Ishikawa (cell line): Measurements from ENCODE around the gene RAI14.

Experiments
- CEBPB ChIP-seq: IDR thresholded peaks from 2 replicates; pipeline ENCODE4 v1.6.1; 2012
- CREB1 ChIP-seq: IDR thresholded peaks from 2 replicates; pipeline ENCODE4 v1.6.1; 2012; ENCODE audit warnings: low read depth
- EGR1 ChIP-seq: IDR thresholded peaks from 2 replicates; pipeline ENCODE4 v1.6.1; 2012
- EP300 ChIP-seq: IDR thresholded peaks from 2 replicates; pipeline ENCODE4 v1.6.1; 2012; ENCODE audit warnings: borderline replicate concordance
- FOXM1 ChIP-seq: IDR thresholded peaks from 2 replicates; pipeline ENCODE4 v1.6.1; 2012; ENCODE audit warnings: low read depth, borderline replicate concordance
- MAX ChIP-seq: IDR thresholded peaks from 2 replicates; pipeline ENCODE4 v1.6.1; 2012
- NFIC ChIP-seq: IDR thresholded peaks from 2 replicates; pipeline ENCODE4 v1.6.1; 2012
- RAD21 ChIP-seq: IDR thresholded peaks from 2 replicates; pipeline ENCODE4 v1.6.1; 2012; ENCODE audit warnings: low read depth
- REST ChIP-seq: IDR thresholded peaks from 2 replicates; pipeline ENCODE4 v1.6.1; 2012; ENCODE audit warnings: low read depth, mild to moderate bottlenecking
- TAF1 ChIP-seq: IDR thresholded peaks from 2 replicates; pipeline ENCODE4 v1.6.1; 2012; ENCODE audit warnings: low read depth, mild to moderate bottlenecking
- YY1 ChIP-seq: IDR thresholded peaks from 2 replicates; pipeline ENCODE4 v1.6.1; 2012; ENCODE audit warnings: low read depth
- ZBTB7A ChIP-seq: IDR thresholded peaks from 2 replicates; pipeline ENCODE4 v1.6.1; 2012; ENCODE audit warnings: low read depth
- TF ChIP-seq, protein P1 (sequence below): IDR thresholded peaks from 2 replicates; pipeline ENCODE4 v1.6.1; 2012

GRCh38 chr5:34770486-34770885 lies 114.4 kb downstream of the RAI14 start:
- TF ChIP-seq EP300: no peak
- no peak for TF ChIP-seq REST
- TF ChIP-seq MAX: no peak
- no peak for TF ChIP-seq CREB1
- no peak for TF ChIP-seq NFIC
- no peak for TF ChIP-seq YY1
- no peak for TF ChIP-seq CEBPB
- TF ChIP-seq, protein P1, sequence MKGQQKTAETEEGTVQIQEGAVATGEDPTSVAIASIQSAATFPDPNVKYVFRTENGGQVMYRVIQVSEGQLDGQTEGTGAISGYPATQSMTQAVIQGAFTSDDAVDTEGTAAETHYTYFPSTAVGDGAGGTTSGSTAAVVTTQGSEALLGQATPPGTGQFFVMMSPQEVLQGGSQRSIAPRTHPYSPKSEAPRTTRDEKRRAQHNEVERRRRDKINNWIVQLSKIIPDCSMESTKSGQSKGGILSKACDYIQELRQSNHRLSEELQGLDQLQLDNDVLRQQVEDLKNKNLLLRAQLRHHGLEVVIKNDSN: no peak
- TF ChIP-seq TAF1: no peak
- TF ChIP-seq FOXM1: no peak
- no peak for TF ChIP-seq RAD21
- no peak for TF ChIP-seq EGR1
- no peak for TF ChIP-seq ZBTB7A
